Endothelial cell of umbilical vein (primary cell): ENCODE results near the gene MOBP. TPM values are rescaled to one million over a fixed set of nuclear protein-coding genes. Genes with fewer than 3 reads are reported as not detected.

Experiments
- BruUV-seq: library from RNA; stranded (reverse); fragments of 400-500 nt; replicated peaks from 2 replicates; lab custom pipeline; 2021; lab: Mats Ljungman, UMichigan
- CTCF ChIA-PET: fragments of 300-600, 350-600 bp; sonication (Branson Sonifier 250); formaldehyde crosslinking; loops from one replicate; lab custom pipeline; 2021; ENCODE audit warnings: antibody characterized with exemption, inconsistent platforms; lab: Charles Lee
- POLR2A ChIA-PET: fragments of 300-600, 350-600 bp; sonication (Branson Sonifier 250); formaldehyde crosslinking; loops from one replicate; lab custom pipeline; 2021; ENCODE audit warnings: antibody characterized with exemption, inconsistent platforms; lab: Charles Lee
- DNase-seq: peaks from one replicate; pipeline ENCODE4 v3.0.0-alpha.2; 2011; ENCODE audit warnings: low read depth, low spot score
- FAIRE-seq: peaks from 2 replicates; lab custom pipeline; 2011; peaks lifted over from hg19 to GRCh38; lab: Jason Lieb, UNC
- H2AFZ ChIP-seq: 2 replicates; pipeline ENCODE4 v1.6.0; 2012; ENCODE audit warnings: low read depth, low read length, control low read depth, inconsistent platforms
- H3K27ac ChIP-seq: 2 replicates; pipeline ENCODE4 v1.5.1; 2011; ENCODE audit warnings: low read depth, mild to moderate bottlenecking, control low read depth, low read length, moderate library complexity; ENCODE audit not compliant: insufficient read depth
- H3K27me3 ChIP-seq, 2 experiments: 2 replicates each; pipeline versions ENCODE4 v1.6.0 to v1.6.1; 2011; ENCODE audit warnings: low read length in 2 of 2, mixed read lengths in 1 of 2; ENCODE audit not compliant: control insufficient read depth in 2 of 2, insufficient read depth in 2 of 2
- H3K36me3 ChIP-seq, 2 experiments: 2 replicates in 1 of 2; 3 replicates in 1 of 2; pipeline ENCODE4 v1.5.1; 2011; ENCODE audit warnings: low read length in 2 of 2, mild to moderate bottlenecking in 1 of 2, moderate library complexity in 1 of 2; ENCODE audit not compliant: control insufficient read depth in 2 of 2, insufficient read depth in 2 of 2; ENCODE audit errors: extremely low read depth in 1 of 2
- H3K4me1 ChIP-seq: 3 replicates; pipeline ENCODE4 v1.5.1; 2011; ENCODE audit warnings: mild to moderate bottlenecking, low read length; ENCODE audit not compliant: control insufficient read depth, insufficient read depth; ENCODE audit errors: extremely low read depth
- H3K4me2 ChIP-seq: 2 replicates; pipeline ENCODE4 v1.6.1; 2011; ENCODE audit warnings: low read length, control low read depth, mixed read lengths; ENCODE audit not compliant: insufficient read depth
- H3K4me3 ChIP-seq, 3 experiments: fragments of 200-600 bp in 1 of 3; sonication (generic), shearing (Covaris generic) in 1 of 3; replicated peaks in 1 of 3; 2 replicates each; pipeline ENCODE4 v1.5.1; 2011 to 2016; ENCODE audit warnings: control low read depth in 3 of 3, low read length in 3 of 3, mild to moderate bottlenecking in 2 of 3, inconsistent platforms in 1 of 3, low read depth in 1 of 3, moderate library complexity in 1 of 3; ENCODE audit not compliant: insufficient read depth in 1 of 3
- H3K79me2 ChIP-seq: 2 replicates; pipeline ENCODE4 v1.6.0; 2012; ENCODE audit warnings: low read length, inconsistent platforms; ENCODE audit not compliant: control insufficient read depth, insufficient read depth
- H3K9ac ChIP-seq: replicated peaks from 2 replicates; pipeline ENCODE3; 2011; ENCODE audit warnings: low read length, control low read depth; ENCODE audit not compliant: insufficient read depth; ENCODE audit errors: extremely low read depth
- H3K9me1 ChIP-seq: replicated peaks from 3 replicates; pipeline ENCODE4 v1.6.0; 2011; ENCODE audit warnings: mild to moderate bottlenecking, low read length; ENCODE audit not compliant: control insufficient read depth, insufficient read depth; ENCODE audit errors: extremely low read depth
- H3K9me3 ChIP-seq: replicated peaks from 2 replicates; pipeline ENCODE4 v1.5.1; 2012; ENCODE audit warnings: low read length, inconsistent platforms; ENCODE audit not compliant: control insufficient read depth, insufficient read depth
- H4K20me1 ChIP-seq: replicated peaks from 2 replicates; pipeline ENCODE3; 2011; ENCODE audit warnings: mild to moderate bottlenecking, low read length; ENCODE audit not compliant: control insufficient read depth, insufficient read depth; ENCODE audit errors: extremely low read depth
- CTCF ChIP-seq, 2 donors: IDR thresholded peaks; 1 replicate in 1 of 2; 2 replicates in 1 of 2; pipeline ENCODE4 v1.5.1; 2011; ENCODE audit warnings: low read length in 2 of 2, mild to moderate bottlenecking in 2 of 2, moderate library complexity in 2 of 2, control low read depth in 1 of 2, inconsistent platforms in 1 of 2, low read depth in 1 of 2; ENCODE audit not compliant: insufficient read depth in 1 of 2; ENCODE audit errors: extremely low read depth in 1 of 2
- EZH2 ChIP-seq: IDR thresholded peaks from 2 replicates; pipeline ENCODE4 v1.6.1; 2012; ENCODE audit warnings: borderline replicate concordance, low read depth, mild to moderate bottlenecking, moderate library complexity, low read length, inconsistent platforms; ENCODE audit not compliant: severe bottlenecking
- FOS ChIP-seq: IDR thresholded peaks from 2 replicates; pipeline ENCODE4 v1.6.1; 2011; ENCODE audit warnings: mild to moderate bottlenecking, low read length, moderate library complexity, borderline replicate concordance; ENCODE audit not compliant: insufficient read depth
- GATA2 ChIP-seq: IDR thresholded peaks from 2 replicates; pipeline ENCODE4 v1.7.0; 2011; ENCODE audit warnings: low read depth, mild to moderate bottlenecking, moderate library complexity, mixed read lengths, low read length; ENCODE audit not compliant: insufficient read length, insufficient read depth
- JUN ChIP-seq: IDR thresholded peaks from 2 replicates; pipeline ENCODE4 v1.6.1; 2011; ENCODE audit warnings: borderline replicate concordance, low read depth; ENCODE audit not compliant: insufficient read length, insufficient read depth
- MAX ChIP-seq: IDR thresholded peaks from 2 replicates; pipeline ENCODE4 v1.6.1; 2011; ENCODE audit not compliant: insufficient read depth, insufficient read length
- MYC ChIP-seq: IDR thresholded peaks from one replicate; pipeline ENCODE4 v1.6.1; 2011; ENCODE audit warnings: mild to moderate bottlenecking, low read depth, low read length
- POLR2A ChIP-seq: IDR thresholded peaks from 2 replicates; pipeline ENCODE4 v1.6.1; 2012; ENCODE audit warnings: low read depth, mild to moderate bottlenecking, control low read depth, low read length
- POLR2AphosphoS5 ChIP-seq: IDR thresholded peaks from 2 replicates; pipeline ENCODE4 v1.6.1; 2012; ENCODE audit warnings: low read depth, mild to moderate bottlenecking, control low read depth, low read length, moderate library complexity; ENCODE audit not compliant: insufficient read depth
- dilution Hi-C: fragments of 300-500 bp; cut with MboI; formaldehyde crosslinking; loops from one replicate; pipeline ENCODE4 v1.15.0; 2019; ENCODE audit warnings: low sequenced_read_pairs; ENCODE audit not compliant: extremely low pct_ligation_motif_present
- intact Hi-C: fragments of 100-400 bp; cut with micrococcal nuclease; formaldehyde crosslinking; loops from one replicate; pipeline ENCODE4 v1.10.0; 2022
- polyA plus RNA-seq, 4 experiments: library from polyadenylated mRNA; depleted of rRNA in 3 of 4; stranded (reverse) in 3 of 4; unstranded in 1 of 4; fragments of >200 nt; gene quantifications; 2 replicates each; pipeline versions ENCODE4 v1.2.1 to v1.2.3, GENCODE V29; 2011 to 2012; ENCODE audit warnings: missing spikeins in 1 of 4
- total RNA-seq: library from RNA; stranded (reverse); gene quantifications from 2 replicates; pipeline ENCODE4 v1.2.3, GENCODE V29; 2021

Gene MOBP
- total and polyA plus RNA-seq, 2 donors (not counting 3 experiments of a cell fraction or from before 2014, with no cell fraction given): 2.0 to 2.3 TPM

- no TSS peak for BruUV-seq
- TF ChIP-seq GATA2 (no peak), CTCF (IDR thresholded peaks at IDR 0.05; ENCODE audit: extremely low read depth in 1 of 2, insufficient read depth in 1 of 2, low read depth in 1 of 2, low read length in 2 of 2) (no peak), JUN (no peak), EZH2 (no peak), MAX (no peak), FOS (no peak), MYC (no peak), POLR2A (no peak), POLR2AphosphoS5 (no peak)
- H3K9me1 ChIP-seq: no peaks in the 10 kb centered on the region
- no peak overlapping the region for H3K4me3 ChIP-seq
- H3K79me2 ChIP-seq: no peaks in the 10 kb centered on the region
- DNase-seq (no peak), FAIRE-seq (no peak)
- no peak overlapping the region for H3K27ac ChIP-seq
- ChIA-PET CTCF (no interaction called here), POLR2A (no interaction called here)
- peaks cover 3% of the 10 kb centered on the region for H3K9me3 ChIP-seq
- no peak overlapping the region for H2AFZ ChIP-seq
- no peak overlapping the region for H3K4me2 ChIP-seq
- intact Hi-C loops: no loop called here
- no peaks in the 10 kb centered on the region for H3K36me3 ChIP-seq
- dilution Hi-C loops: no loop called here
- no peaks in the 10 kb centered on the region for H4K20me1 ChIP-seq
- H3K9ac ChIP-seq: no peak overlapping the region
- H3K27me3 ChIP-seq: no peaks in the 10 kb centered on the region
- H3K4me1 ChIP-seq: peaks cover 6% of the 10 kb centered on the region
Measured at GRCh38 chr3:39524107-39524506, 56.6 kb downstream of the MOBP start.
